ENCODE data around the gene COA6.
A peak's percentile ranks its signal among the peaks of the same experiment; 100 is the strongest.

DNA sequence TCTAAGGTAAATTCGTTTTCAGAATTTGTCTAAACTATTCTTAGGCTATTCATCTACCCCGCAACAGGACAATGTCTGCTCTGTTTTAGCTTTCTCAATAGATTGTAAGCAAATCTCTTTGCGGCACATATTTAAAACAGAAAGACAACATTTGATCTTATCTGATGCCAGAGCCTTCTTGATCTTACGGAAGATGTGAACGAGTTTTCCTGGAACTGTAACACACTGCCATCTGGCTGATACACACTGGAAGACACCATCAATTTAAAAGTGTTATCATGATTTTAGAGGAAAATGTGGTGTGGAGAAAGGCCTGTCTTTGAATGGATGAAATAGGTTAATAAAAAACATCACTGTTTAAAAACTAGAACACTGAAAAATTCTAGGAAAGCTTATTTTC is 36.1 kb downstream of the COA6 start:
- TF ChIP-seq, protein P1, sequence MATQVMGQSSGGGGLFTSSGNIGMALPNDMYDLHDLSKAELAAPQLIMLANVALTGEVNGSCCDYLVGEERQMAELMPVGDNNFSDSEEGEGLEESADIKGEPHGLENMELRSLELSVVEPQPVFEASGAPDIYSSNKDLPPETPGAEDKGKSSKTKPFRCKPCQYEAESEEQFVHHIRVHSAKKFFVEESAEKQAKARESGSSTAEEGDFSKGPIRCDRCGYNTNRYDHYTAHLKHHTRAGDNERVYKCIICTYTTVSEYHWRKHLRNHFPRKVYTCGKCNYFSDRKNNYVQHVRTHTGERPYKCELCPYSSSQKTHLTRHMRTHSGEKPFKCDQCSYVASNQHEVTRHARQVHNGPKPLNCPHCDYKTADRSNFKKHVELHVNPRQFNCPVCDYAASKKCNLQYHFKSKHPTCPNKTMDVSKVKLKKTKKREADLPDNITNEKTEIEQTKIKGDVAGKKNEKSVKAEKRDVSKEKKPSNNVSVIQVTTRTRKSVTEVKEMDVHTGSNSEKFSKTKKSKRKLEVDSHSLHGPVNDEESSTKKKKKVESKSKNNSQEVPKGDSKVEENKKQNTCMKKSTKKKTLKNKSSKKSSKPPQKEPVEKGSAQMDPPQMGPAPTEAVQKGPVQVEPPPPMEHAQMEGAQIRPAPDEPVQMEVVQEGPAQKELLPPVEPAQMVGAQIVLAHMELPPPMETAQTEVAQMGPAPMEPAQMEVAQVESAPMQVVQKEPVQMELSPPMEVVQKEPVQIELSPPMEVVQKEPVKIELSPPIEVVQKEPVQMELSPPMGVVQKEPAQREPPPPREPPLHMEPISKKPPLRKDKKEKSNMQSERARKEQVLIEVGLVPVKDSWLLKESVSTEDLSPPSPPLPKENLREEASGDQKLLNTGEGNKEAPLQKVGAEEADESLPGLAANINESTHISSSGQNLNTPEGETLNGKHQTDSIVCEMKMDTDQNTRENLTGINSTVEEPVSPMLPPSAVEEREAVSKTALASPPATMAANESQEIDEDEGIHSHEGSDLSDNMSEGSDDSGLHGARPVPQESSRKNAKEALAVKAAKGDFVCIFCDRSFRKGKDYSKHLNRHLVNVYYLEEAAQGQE (IDR thresholded peaks at IDR 0.05; ENCODE audit: low read depth, low read length), result no peak
- TF ChIP-seq, protein P2, sequence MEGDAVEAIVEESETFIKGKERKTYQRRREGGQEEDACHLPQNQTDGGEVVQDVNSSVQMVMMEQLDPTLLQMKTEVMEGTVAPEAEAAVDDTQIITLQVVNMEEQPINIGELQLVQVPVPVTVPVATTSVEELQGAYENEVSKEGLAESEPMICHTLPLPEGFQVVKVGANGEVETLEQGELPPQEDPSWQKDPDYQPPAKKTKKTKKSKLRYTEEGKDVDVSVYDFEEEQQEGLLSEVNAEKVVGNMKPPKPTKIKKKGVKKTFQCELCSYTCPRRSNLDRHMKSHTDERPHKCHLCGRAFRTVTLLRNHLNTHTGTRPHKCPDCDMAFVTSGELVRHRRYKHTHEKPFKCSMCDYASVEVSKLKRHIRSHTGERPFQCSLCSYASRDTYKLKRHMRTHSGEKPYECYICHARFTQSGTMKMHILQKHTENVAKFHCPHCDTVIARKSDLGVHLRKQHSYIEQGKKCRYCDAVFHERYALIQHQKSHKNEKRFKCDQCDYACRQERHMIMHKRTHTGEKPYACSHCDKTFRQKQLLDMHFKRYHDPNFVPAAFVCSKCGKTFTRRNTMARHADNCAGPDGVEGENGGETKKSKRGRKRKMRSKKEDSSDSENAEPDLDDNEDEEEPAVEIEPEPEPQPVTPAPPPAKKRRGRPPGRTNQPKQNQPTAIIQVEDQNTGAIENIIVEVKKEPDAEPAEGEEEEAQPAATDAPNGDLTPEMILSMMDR (IDR thresholded peaks at IDR 0.05 in 2 of 3, conservative IDR thresholded peaks at IDR 0.05 in 1 of 3; ENCODE audit: control insufficient read depth in 2 of 3, extremely low read depth in 1 of 3, insufficient read depth in 1 of 3, low read depth in 3 of 3, low read length in 3 of 3), result peak in 1 of 3 experiments; percentile 23; a peak in 1 of 6 replicates
- TF ChIP-seq, protein P3, sequence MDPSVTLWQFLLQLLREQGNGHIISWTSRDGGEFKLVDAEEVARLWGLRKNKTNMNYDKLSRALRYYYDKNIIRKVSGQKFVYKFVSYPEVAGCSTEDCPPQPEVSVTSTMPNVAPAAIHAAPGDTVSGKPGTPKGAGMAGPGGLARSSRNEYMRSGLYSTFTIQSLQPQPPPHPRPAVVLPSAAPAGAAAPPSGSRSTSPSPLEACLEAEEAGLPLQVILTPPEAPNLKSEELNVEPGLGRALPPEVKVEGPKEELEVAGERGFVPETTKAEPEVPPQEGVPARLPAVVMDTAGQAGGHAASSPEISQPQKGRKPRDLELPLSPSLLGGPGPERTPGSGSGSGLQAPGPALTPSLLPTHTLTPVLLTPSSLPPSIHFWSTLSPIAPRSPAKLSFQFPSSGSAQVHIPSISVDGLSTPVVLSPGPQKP (IDR thresholded peaks at IDR 0.05; ENCODE audit: low read depth, low read length), result no peak

Measured in GM12878 (cell line).